Measurements from ENCODE around the gene GPN2. TPM values are rescaled to one million over a fixed set of nuclear protein-coding genes. Genes with fewer than 3 reads are reported as not detected.

The GPN2 gene
- 12.4 and 21.5 TPM in 2 replicates for total RNA-seq

GRCh38 chr1:26889551-26890466 lies at the start of gene GPN2:
Gene GPN2, minus strand, starts transcription at chr1:26890283. Its CDS starts 187 bp downstream, at chr1:26890096.
- DNase-seq (ENCODE audit: low read depth, low spot score) = peak; percentile 36

DNA sequence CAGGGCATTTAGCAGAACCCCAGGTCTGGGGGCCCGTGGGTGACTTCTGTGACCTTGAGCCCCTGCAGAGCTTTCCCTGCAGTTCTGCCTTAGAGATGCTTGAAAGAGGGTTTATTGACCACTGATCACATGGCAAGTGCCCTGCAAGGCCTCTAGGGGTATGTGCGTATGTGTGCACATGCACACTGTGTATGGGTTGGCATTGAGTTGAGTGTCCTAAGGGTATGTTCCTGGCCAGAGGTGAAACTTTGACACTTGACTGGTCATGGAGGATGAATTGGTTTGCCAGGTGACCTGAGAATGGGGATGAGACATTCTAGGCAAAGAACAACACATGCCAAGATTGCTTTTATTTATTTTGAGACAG lies 48.6 kb upstream of the GPN2 start:
- no peak for DNase-seq (ENCODE audit: low read depth, low spot score)

DNA sequence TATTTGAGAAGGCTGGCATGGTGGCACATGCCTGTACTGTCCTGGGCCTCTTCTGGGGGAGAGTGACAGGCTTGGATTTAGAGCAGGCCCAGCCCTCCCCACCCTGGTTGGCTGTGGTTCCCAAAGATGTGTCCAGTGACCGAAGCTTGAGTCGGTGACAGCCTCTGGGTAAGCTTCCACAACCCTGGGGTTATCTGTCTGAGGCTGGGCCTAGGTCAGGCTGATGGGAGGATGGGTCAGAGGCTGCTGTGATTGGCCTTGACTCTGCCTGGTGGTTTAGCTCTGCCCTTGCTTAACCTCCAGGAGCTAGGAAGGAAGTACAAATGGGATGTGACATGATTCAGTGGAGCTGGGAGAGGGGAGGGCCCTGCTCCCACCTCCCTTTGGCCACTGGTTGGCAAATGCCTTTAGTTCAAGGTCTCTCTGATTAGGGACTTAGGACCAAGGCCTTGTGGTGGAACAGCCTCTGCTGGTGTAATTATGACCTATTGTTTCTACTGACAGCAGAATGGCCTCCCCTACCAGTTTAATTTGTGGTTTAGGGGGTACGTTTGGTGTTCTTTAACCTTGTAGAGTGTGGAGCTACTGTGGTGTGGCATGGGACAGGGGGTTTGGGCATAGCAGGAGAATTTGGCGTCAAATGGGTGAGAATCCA lies 48.0 kb upstream of the GPN2 start:
- DNase-seq (ENCODE audit: low read depth, low spot score) = no peak

DNA sequence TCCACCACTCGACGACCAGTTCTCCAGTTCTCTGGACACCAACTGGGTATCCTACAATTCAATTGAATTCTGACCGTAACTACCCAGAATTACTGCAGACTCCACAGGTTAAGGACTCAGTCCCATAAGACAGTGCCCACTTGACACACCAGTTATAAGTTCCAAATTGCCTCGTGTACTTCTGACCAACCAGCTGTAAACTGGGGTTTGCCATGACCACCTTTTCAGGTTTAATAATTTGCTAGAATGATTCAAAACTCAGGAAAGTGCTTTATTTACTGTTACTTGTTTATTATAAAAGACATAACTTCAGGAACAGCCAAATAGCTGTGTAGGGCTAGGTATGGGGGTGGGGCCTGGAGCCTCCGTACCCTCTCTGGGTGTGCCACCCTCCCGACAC lies 46.7 kb upstream of the GPN2 start:
- no peak for DNase-seq (ENCODE audit: low read depth, low spot score)

DNA sequence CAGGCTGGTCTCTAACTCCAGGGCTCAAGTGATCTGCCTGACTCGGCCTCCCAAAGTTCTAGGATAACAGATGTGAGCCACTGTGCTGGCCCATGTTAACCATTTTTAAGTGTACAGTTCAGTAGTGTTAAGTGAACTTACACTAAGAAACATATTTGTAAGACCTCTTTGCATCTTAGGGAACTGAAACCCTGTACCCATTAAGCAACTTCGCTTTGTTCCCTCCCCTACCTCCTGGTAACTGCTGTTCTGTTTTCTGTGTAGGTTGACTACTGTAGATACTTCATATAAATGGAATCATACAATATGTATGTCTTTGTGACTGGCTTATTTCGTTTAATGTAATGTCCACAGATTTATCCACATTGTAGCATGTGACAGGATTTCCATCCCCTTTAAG lies 42.4 kb upstream of the GPN2 start:
- DNase-seq (ENCODE audit: low read depth, low spot score) = no peak

- peak; percentile 57 for DNase-seq (ENCODE audit: low read depth, low spot score)
Measured at GRCh38 chr1:26923711-26924110, 33.6 kb upstream of the GPN2 start.

DNA sequence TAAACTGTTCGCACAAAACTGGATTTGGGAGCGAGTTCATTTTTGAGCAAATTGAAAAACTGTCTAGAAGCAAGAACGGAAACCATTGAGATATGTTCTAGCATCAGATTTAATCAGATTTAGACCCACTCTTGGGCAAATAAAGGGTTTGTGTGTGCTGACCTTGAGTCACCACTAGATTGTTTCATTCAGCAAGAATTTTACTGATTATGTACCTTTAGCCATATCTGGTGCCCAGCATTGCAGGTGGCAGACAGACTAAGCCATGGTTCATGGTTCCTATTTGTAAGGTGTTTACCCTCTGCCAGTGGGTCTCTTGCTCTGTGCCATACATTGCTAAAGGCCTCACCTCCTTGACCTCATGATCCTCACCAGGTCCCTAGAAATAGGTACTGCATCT lies 32.8 kb upstream of the GPN2 start:
- DNase-seq (ENCODE audit: low read depth, low spot score) = no peak

- DNase-seq (ENCODE audit: low read depth, low spot score) = no peak
Measured at GRCh38 chr1:26922431-26922729, 32.3 kb upstream of the GPN2 start.

GRCh38 chr1:26921540-26922430 lies 31.7 kb upstream of the GPN2 start, which contains the start of gene NUDC:
Gene NUDC, plus strand, starts transcription at chr1:26921743. Its CDS starts 106 bp downstream, at chr1:26921849.
- peak; percentile 93 for DNase-seq (ENCODE audit: low read depth, low spot score)

DNA sequence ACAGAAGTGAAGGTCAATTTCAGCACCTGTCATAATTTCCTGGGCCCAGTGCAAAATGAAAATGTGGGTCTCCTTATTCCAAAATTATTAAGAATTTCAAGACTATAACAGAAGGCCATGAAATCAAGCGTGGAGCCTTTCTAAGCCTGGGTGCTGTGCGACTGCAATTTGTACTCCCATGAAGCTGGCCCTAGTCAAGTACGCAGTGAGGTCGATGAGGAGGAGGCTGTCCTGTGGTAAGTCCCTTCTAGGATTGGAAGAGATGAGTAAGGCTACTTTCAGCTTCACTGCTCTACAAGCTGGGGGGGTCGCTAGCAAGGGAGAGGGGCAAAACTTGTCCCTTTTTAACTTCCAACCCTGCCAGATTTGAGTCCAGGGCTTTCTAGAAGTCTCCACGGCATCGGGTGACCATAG lies 31.1 kb upstream of the GPN2 start:
- no peak for DNase-seq (ENCODE audit: low read depth, low spot score)

- DNase-seq (ENCODE audit: low read depth, low spot score) = no peak
Measured at GRCh38 chr1:26915204-26915842, 25.2 kb upstream of the GPN2 start.

DNA sequence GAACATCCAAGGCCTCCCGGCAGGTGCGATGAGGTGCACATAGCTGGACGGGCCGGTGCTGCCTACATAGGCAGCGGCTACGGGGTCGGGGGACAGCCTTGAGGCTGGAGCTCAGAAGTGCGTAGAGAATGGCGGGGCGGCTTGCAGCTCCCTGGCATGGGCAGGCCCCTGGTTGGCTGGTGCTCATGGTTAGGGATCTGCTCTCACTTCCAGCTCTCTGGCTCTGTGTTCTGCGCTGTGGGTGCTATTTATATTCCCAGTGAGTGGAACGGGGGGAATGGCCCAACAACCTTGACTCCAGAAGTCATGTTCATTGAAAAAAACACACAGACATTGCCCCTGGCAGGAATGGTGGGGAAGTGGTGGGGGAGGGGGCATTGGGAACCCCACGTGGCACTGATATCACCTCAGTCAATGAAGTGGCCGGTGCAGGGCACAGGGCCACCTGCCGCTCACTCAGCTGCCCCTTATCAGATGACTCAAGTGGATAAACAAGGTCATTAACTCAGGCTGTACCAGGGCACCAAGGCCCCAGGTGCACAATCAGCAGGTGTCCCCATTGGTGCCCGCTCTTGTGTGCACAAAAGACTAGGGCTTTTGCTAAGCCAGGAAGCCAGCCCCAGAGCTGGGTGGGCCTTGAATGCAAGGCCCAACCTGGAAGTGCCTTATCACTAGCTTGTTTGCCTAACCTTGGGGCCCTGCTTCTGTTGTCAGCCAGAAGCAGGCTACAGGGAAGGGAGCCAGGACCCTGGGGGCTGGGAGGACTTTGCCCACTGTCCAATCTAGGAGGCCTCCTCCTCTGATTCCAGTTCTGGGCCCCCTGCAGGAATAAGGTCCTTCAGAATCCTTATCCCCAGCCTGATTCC lies 23.9 kb upstream of the GPN2 start, which contains the start of gene NR0B2:
Gene NR0B2 (minus strand): TSS at position 222 of the 866 bp plus-strand sequence. CDS start 35 bp downstream, at position 187.
- no peak for DNase-seq (ENCODE audit: low read depth, low spot score)

GRCh38 chr1:26913389-26913753 lies 23.3 kb upstream of the GPN2 start:
- DNase-seq (ENCODE audit: low read depth, low spot score) = no peak

GRCh38 chr1:26912147-26912490 lies 22.0 kb upstream of the GPN2 start:
- no peak for DNase-seq (ENCODE audit: low read depth, low spot score)

- DNase-seq (ENCODE audit: low read depth, low spot score) = no peak
Measured at GRCh38 chr1:26911399-26912146, 21.5 kb upstream of the GPN2 start.

DNA sequence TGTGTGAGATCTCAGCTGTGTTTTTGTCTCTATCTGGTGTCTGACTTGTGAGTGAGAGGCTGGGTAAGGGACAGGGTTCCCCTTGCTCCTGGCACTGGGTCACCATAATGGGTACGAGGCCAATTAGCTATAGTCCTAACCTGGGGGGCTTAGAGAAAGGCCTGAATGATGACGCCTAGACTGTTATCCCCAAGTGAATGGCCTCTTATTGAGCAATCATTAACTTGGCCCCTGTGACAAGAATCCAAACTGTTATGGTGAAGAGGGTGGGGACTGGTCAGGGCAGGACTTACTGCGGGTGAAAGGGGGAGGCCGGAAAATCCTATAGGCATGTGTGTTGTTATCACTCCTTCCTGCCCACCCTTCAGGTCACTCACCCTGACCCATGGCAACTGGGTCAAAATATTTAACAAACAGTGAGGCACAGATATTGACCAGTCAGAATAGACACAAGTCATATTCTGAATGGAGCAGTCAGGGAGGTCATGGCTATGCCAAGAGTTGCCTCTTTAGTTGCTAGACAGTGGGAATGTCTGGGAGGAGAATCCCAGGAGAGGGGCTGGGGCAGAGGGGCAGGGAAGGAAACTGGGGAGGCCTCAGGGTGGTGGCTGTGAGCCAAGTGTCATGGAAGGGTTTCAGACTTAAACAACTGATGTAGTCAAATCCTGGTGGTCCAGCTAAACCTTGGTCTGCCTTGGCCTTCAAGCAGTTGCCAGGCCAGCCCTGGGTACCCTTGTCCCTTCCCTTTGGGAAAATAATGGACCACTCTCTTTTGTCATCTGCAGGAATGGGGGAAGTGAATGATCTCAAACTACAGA lies 20.5 kb upstream of the GPN2 start:
- DNase-seq (ENCODE audit: low read depth, low spot score) = no peak

DNA sequence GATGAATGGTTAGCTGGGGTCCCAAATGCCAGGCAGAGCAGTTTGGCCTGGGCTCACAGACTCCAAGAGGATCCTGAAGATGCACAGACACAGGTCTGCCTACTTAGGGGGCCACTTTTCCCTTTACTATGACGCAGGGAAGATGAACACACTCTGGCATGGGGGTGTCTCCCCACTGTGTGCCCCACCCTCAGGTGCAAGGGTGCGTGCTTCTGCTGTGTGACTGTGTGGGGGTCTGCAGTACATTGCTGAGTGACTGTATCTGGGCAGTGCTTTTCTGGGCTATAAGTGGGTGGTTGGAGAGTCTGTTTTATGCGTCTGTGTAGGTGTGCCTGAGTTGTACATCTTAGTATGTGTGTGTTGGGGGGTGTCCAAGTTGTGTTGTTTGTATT lies 19.9 kb upstream of the GPN2 start:
- DNase-seq (ENCODE audit: low read depth, low spot score) = no peak

- peak; percentile 35 for DNase-seq (ENCODE audit: low read depth, low spot score)
Measured at GRCh38 chr1:26907071-26907917, 17.2 kb upstream of the GPN2 start.

Measured in pulmonary artery endothelial cell (primary cell).